Transverse colon (tissue), 3 donors: ENCODE results near the gene WWOX.

Experiments used
- POLR2A ChIP-seq: fragments of 450-650 bp; IDR thresholded peaks from one replicate; pipeline ENCODE4 v1.6.1; 2016; ENCODE audit warnings: antibody characterized with exemption, mild to moderate bottlenecking, moderate library complexity
- POLR2AphosphoS5 ChIP-seq, 3 donors: sonication (generic); formaldehyde crosslinking; IDR thresholded peaks; one replicate each; pipeline ENCODE4 v1.6.1; 2016; ENCODE audit warnings: antibody characterized with exemption in 3 of 3

DNA sequence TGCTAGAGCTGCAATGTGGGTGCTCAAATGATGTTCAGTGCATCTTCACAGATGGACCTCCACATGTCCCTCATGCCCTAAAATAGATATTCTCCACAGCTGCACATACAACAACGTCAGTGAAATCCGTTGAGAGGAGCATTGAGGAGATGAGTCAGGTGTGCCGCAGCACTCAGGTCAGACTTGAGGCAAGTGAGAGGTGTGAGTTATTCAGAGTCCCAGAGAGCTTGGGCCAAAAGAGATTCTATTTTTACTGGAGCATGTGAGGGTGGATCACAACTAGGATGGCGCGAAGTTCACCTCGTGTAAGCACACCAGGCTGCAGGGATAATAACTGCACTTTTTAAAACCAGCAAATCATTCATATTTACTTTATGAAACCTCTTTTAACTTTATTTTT lies 855.8 kb downstream of the WWOX start:
- TF ChIP-seq POLR2AphosphoS5 (IDR thresholded peaks at IDR 0.05) (no peak), POLR2A (no peak)
